Transverse colon (tissue), 4 donors: ENCODE results near the gene MRPL54. TPM values are rescaled to one million over a fixed set of nuclear protein-coding genes. Genes with fewer than 3 reads are reported as not detected.

Source experiments
- DNase-seq: peaks from one replicate; pipeline ENCODE4 v3.0.0-alpha.2; 2019
- H3K27ac ChIP-seq, 4 donors: fragments of 200-600 bp; sonication (generic); 2 replicates each; pipeline ENCODE4 v1.5.1; 2016 to 2018; ENCODE audit warnings: inconsistent platforms in 4 of 4
- H3K27me3 ChIP-seq: fragments of 200-600 bp; sonication (generic); 2 replicates; pipeline ENCODE4 v1.5.1; 2017; ENCODE audit warnings: inconsistent platforms
- H3K36me3 ChIP-seq, 4 donors: fragments of 200-600 bp; sonication (generic); 2 replicates each; pipeline ENCODE4 v1.5.1; 2017 to 2019; ENCODE audit warnings: inconsistent platforms in 4 of 4
- H3K4me1 ChIP-seq, 4 donors: fragments of 200-600 bp; sonication (generic); 2 replicates each; pipeline ENCODE4 v1.5.1; 2017 to 2020; ENCODE audit warnings: inconsistent platforms in 4 of 4
- H3K4me3 ChIP-seq, 4 donors: fragments of 200-600 bp; sonication (generic); 1 replicate in 1 of 4; 2 replicates in 3 of 4; pipeline versions ENCODE4 v1.5.1 to v1.6.1; 2017 to 2019; ENCODE audit warnings: inconsistent platforms in 4 of 4
- H3K9me3 ChIP-seq, 2 donors: fragments of 200-600 bp; sonication (generic); 2 replicates each; pipeline ENCODE4 v1.5.1; 2017 to 2019; ENCODE audit warnings: inconsistent platforms in 2 of 2
- EP300 ChIP-seq: sonication (generic); formaldehyde crosslinking; IDR thresholded peaks from one replicate; pipeline ENCODE4 v1.6.1; 2017; ENCODE audit warnings: antibody characterized with exemption, low read depth
- POLR2A ChIP-seq: fragments of 450-650 bp; IDR thresholded peaks from one replicate; pipeline ENCODE4 v1.6.1; 2016; ENCODE audit warnings: antibody characterized with exemption, mild to moderate bottlenecking, moderate library complexity
- POLR2AphosphoS5 ChIP-seq, 3 donors: sonication (generic); formaldehyde crosslinking; IDR thresholded peaks; one replicate each; pipeline ENCODE4 v1.6.1; 2016; ENCODE audit warnings: antibody characterized with exemption in 3 of 3
- WGBS, 2 donors: methylation state at CpG; one replicate each; pipeline ENCODE4 v1.1.5; 2018; ENCODE audit warnings: low coverage in 1 of 2; 5-methylcytosine and 5-hydroxymethylcytosine counted together
- in situ Hi-C, 4 donors: fragments of 200-750 bp; cut with MboI; loops; one replicate each; pipeline versions ENCODE4 v1.15.0 to v1.15.1; 2017; ENCODE audit warnings: low sequenced_read_pairs in 3 of 4, low pct_ligation_motif_present in 1 of 4, low pct_unique_long_range_greater_than_20kb in 1 of 4
- intact Hi-C: fragments of 100-400 bp; cut with DNase I; formaldehyde crosslinking; loops from one replicate; pipeline ENCODE4 v1.15.1; 2023; ENCODE audit warnings: low total_unique reads
- total RNA-seq, 4 donors: library from RNA; depleted of rRNA; stranded (reverse); fragments of >200 nt; gene quantifications; one replicate each; pipeline ENCODE4 v1.1.0, GENCODE V29; 2016
- TF ChIP-seq, protein P1 (sequence below), 5 experiments: fragments of 200-600 bp in 3 of 5; fragments of 450-650 bp in 2 of 5; sonication (generic) in 3 of 5; IDR thresholded peaks; 1 replicate in 2 of 5; 2 replicates in 3 of 5; pipeline ENCODE4 v1.5.1; 2016 to 2017; ENCODE audit warnings: antibody characterized with exemption in 5 of 5, inconsistent platforms in 3 of 5, mild to moderate bottlenecking in 2 of 5, moderate library complexity in 1 of 5

Gene MRPL54
- total RNA-seq, 4 donors from 2014 or later = 38.0 to 72.2 (median 52.1) TPM

DNA sequence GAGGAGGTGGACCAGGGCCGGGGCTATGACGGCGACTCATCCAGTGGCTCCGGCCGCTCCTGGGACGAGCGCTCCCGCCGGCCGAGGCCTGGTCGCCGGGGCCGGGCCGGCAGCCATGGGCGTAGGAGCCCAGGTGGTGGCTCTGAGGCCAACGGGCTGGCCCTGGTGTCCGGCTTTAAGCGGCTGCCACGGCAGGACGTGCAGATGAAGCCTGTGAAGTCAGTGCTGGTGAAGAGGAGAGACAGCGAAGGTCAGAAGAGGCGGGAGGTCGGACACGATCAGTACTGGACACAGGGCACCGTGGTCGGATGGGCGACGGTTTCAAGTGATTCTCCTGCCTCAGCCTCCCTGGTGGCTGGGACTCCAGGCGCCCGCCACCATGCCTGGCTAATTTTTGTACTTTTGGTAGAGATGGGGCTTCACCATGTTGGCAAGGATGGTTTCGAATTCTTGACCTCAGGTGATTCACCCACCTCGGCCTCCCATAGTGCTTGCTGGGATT, 32.0 kb upstream of the MRPL54 start:
- Histone ChIP-seq H3K27me3 (no peaks in the 10 kb centered on the region), H3K36me3 (peaks cover 0 to 6% (median 0%) of the 10 kb centered on the region in 4 donors), H3K27ac (no peak overlapping the region), H3K4me3 (no peak overlapping the region), H3K4me1 (peaks cover 0 to 21% (median 9%) of the 10 kb centered on the region in 4 donors), H3K9me3 (no peaks in the 10 kb centered on the region)
- in situ Hi-C loops = no loop called here
- intact Hi-C loops = no loop called here
- TF ChIP-seq, protein P1, sequence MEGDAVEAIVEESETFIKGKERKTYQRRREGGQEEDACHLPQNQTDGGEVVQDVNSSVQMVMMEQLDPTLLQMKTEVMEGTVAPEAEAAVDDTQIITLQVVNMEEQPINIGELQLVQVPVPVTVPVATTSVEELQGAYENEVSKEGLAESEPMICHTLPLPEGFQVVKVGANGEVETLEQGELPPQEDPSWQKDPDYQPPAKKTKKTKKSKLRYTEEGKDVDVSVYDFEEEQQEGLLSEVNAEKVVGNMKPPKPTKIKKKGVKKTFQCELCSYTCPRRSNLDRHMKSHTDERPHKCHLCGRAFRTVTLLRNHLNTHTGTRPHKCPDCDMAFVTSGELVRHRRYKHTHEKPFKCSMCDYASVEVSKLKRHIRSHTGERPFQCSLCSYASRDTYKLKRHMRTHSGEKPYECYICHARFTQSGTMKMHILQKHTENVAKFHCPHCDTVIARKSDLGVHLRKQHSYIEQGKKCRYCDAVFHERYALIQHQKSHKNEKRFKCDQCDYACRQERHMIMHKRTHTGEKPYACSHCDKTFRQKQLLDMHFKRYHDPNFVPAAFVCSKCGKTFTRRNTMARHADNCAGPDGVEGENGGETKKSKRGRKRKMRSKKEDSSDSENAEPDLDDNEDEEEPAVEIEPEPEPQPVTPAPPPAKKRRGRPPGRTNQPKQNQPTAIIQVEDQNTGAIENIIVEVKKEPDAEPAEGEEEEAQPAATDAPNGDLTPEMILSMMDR (IDR thresholded peaks at IDR 0.05) = no peak
- TF ChIP-seq POLR2A = no peak
- TF ChIP-seq EP300 = no peak
- no peak for TF ChIP-seq POLR2AphosphoS5 (IDR thresholded peaks at IDR 0.05)
- 83 to 95% methylated on average over 1 to 18 of the region's 32 CpGs for WGBS, 2 donors
- no peak for DNase-seq

DNA sequence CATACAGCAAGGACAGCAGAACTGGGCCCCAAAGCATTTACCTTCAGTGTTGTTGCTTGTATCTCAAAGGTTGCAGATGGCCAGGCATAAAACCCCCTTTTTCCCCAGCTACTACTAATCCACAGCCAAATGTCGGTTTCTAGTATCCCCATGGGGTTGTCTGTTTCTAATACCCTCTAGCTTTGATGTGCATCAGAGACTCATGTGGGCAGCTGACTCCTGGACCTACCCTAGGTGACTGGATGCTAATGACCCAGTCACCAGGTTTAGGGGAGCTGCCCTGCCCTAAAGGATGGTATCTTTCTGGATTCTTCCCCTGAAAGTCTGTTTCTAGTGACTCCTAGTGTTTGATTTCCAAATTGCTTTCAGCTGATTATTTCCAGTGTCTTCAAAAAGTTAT, 30.4 kb upstream of the MRPL54 start:
- intact Hi-C loops (no loop called here), in situ Hi-C loops (no loop called here)
- 94% methylated on average over 1 of the region's 1 CpG; no CpG with 5 or more reads in 1 of the 2 donors for WGBS, 2 donors
- Histone ChIP-seq H3K36me3 (peaks cover 0 to 6% (median 0%) of the 10 kb centered on the region in 4 donors), H3K9me3 (no peaks in the 10 kb centered on the region), H3K27ac (no peak overlapping the region), H3K4me1 (peaks cover 0 to 7% (median 3%) of the 10 kb centered on the region in 4 donors), H3K27me3 (no peaks in the 10 kb centered on the region), H3K4me3 (no peak overlapping the region)
- DNase-seq = no peak
- TF ChIP-seq, protein P1 (IDR thresholded peaks at IDR 0.05) = no peak
- no peak for TF ChIP-seq EP300
- no peak for TF ChIP-seq POLR2AphosphoS5 (IDR thresholded peaks at IDR 0.05)
- TF ChIP-seq POLR2A = no peak

DNA sequence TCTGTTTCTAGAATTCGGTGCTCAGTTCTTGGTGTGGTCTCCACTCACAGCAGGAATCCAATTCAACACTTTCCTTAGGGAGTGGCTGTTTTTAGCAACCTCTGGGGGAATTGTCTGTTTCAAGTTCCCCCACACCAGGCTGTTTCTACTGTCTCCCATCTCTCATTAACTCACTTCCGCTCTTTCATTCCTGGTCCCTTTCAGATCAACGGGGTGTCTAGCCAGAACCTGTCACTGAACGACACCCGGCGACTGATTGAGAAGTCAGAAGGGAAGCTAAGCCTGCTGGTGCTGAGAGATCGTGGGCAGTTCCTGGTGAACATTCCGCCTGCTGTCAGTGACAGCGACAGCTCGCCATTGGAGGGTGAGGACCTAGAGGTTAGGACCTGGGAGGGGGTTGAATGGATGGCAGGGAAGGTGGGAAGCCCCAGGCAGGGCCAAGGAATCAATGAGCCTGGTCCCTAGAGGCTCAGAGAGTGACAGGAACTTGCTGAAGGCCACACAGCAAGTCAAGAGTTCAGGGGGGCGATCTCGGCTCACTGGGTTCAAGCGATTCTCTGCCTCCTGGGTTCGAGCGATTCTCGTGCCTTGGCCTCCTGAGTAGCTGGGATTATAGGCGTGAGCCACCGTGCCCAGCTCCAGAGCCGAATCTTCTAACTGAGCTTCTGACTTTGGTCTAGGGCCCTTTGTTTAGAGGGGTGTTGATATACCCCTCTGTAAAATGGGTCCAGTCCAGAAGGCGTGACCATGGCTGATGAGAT, 28.8 kb upstream of the MRPL54 start:
- Histone ChIP-seq H3K4me3 (no peak overlapping the region), H3K36me3 (peaks cover 0 to 6% (median 0%) of the 10 kb centered on the region in 4 donors), H3K4me1 (no peaks in the 10 kb centered on the region), H3K27me3 (no peaks in the 10 kb centered on the region), H3K27ac (no peak overlapping the region), H3K9me3 (no peaks in the 10 kb centered on the region)
- in situ Hi-C loops (no loop called here), intact Hi-C loops (no loop called here)
- TF ChIP-seq EP300 (no peak), POLR2A (no peak), POLR2AphosphoS5 (IDR thresholded peaks at IDR 0.05) (no peak)
- TF ChIP-seq, protein P1 (IDR thresholded peaks at IDR 0.05) = no peak
- 79 to 88% methylated on average over 2 to 20 of the region's 20 CpGs for WGBS, 2 donors
- no peak for DNase-seq

DNA sequence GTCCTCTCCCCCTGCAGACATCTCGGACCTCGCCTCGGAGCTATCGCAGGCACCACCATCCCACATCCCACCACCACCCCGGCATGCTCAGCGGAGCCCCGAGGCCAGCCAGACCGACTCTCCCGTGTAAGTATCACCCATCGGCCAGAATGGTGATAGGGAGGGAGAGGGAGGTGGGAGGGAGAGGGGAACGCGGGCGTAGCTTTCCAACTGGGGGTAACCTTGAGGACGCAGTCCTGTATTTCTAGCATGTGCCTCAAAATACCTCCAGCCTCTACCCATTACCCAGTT, 28.2 kb upstream of the MRPL54 start:
- H3K36me3 ChIP-seq = peaks cover 0 to 6% (median 0%) of the 10 kb centered on the region in 4 donors
- WGBS, 2 donors = 87 to 93% methylated on average over 9 to 14 of the region's 14 CpGs

More for the DNA sequence above, 28.2 kb upstream of the MRPL54 start:
- DNase-seq = no peak
- Histone ChIP-seq H3K9me3 (no peaks in the 10 kb centered on the region), H3K27me3 (no peaks in the 10 kb centered on the region), H3K4me1 (no peaks in the 10 kb centered on the region), H3K27ac (no peak overlapping the region), H3K4me3 (no peak overlapping the region)
- TF ChIP-seq EP300 (no peak), POLR2A (no peak), POLR2AphosphoS5 (IDR thresholded peaks at IDR 0.05) (no peak)
- TF ChIP-seq, protein P1 (IDR thresholded peaks at IDR 0.05) = no peak
- in situ Hi-C loops (no loop called here), intact Hi-C loops (no loop called here)
